ENCODE measurements around the gene SERTAD1.

Gene SERTAD1

GRCh38 chr19:40398417-40399131 lies 27.2 kb downstream of the SERTAD1 start:
- DNase-seq = no peak

- no peak for DNase-seq
Measured at GRCh38 chr19:40397568-40397906, 28.3 kb downstream of the SERTAD1 start.

- no peak for DNase-seq
Measured at GRCh38 chr19:40396886-40397567, 28.8 kb downstream of the SERTAD1 start.

GRCh38 chr19:40395956-40396355 lies 29.8 kb downstream of the SERTAD1 start:
- no peak for DNase-seq

GRCh38 chr19:40394816-40395210 lies 31.0 kb downstream of the SERTAD1 start:
- DNase-seq = no peak

GRCh38 chr19:40393894-40394815 lies 31.6 kb downstream of the SERTAD1 start:
- DNase-seq = no peak

GRCh38 chr19:40392894-40393517 lies 32.8 kb downstream of the SERTAD1 start:
- no peak for DNase-seq

GRCh38 chr19:40392123-40392522 lies 33.7 kb downstream of the SERTAD1 start:
- no peak for DNase-seq

- DNase-seq = no peak
Measured at GRCh38 chr19:40390084-40390742, 35.6 kb downstream of the SERTAD1 start, which contains the start of gene HIPK4. Gene HIPK4 (minus strand): TSS chr19:40390181. CDS start chr19:40389902, 279 bp downstream.

GRCh38 chr19:40389404-40390083 lies 36.2 kb downstream of the SERTAD1 start:
- no peak for DNase-seq

- DNase-seq = no peak
Measured at GRCh38 chr19:40388481-40388880, 37.3 kb downstream of the SERTAD1 start.

GRCh38 chr19:40387155-40387554 lies 38.6 kb downstream of the SERTAD1 start:
- DNase-seq = no peak

GRCh38 chr19:40383668-40384248 lies 42.0 kb downstream of the SERTAD1 start:
- DNase-seq = no peak

GRCh38 chr19:40381321-40381720 lies 44.5 kb downstream of the SERTAD1 start:
- no peak for DNase-seq

GRCh38 chr19:40380199-40381037 lies 45.4 kb downstream of the SERTAD1 start:
- DNase-seq = no peak

GRCh38 chr19:40379446-40380198 lies 46.2 kb downstream of the SERTAD1 start:
- DNase-seq = no peak

- DNase-seq = no peak
Measured at GRCh38 chr19:40378509-40378908, 47.3 kb downstream of the SERTAD1 start.

GRCh38 chr19:40377876-40378385 lies 47.9 kb downstream of the SERTAD1 start:
- no peak for DNase-seq

GRCh38 chr19:40376286-40376862 lies 49.4 kb downstream of the SERTAD1 start:
- DNase-seq = no peak

All from NCI-H226 (cell line).